PC-3 (cell line): ENCODE results near the gene SULT1C2. TPM values are rescaled to one million over a fixed set of nuclear protein-coding genes. Genes with fewer than 3 reads are reported as not detected.
"Not testable (repeated sequence)": the region's sequence is repeated elsewhere in the genome, so short reads cannot be mapped to it uniquely, and the experiment has no call there.

Experiments used
- ATAC-seq: fragments of 200-7000 bp; cut with Tn5 transposase; 2 replicates; pipeline ENCODE4 v1.9.1; 2020; ENCODE audit warnings: mild to moderate bottlenecking, moderate library complexity
- BruUV-seq: library from RNA; stranded (reverse); fragments of 400-500 nt; replicated peaks from 2 replicates; lab custom pipeline; 2021; lab: Mats Ljungman, UMichigan
- CTCF ChIA-PET: fragments of 300-600 bp; sonication (Branson Sonifier 250); formaldehyde crosslinking; loops from one replicate; lab custom pipeline; 2022; ENCODE audit warnings: antibody characterized with exemption; lab: Charles Lee
- POLR2A ChIA-PET: fragments of 300-600 bp; sonication (Branson Sonifier 250); formaldehyde crosslinking; loops from one replicate; lab custom pipeline; 2022; ENCODE audit warnings: antibody characterized with exemption; ENCODE audit not compliant: unreplicated experiment; lab: Charles Lee
- DNase-seq: peaks from one replicate; pipeline ENCODE4 v3.0.0-alpha.2; 2015
- H2AFZ ChIP-seq: fragments of 300-600 bp; sonication (generic); 2 replicates; pipeline ENCODE4 v1.6.0; 2016; ENCODE audit warnings: antibody characterized with exemption, low read length
- H3F3A ChIP-seq: fragments of 300-600 bp; sonication (generic); one replicate; pipeline ENCODE4 v1.6.0; 2017; ENCODE audit warnings: antibody characterized with exemption, low read length, control low read depth, mild to moderate bottlenecking; ENCODE audit not compliant: unreplicated experiment
- H3K27ac ChIP-seq: fragments of 300-600 bp; sonication (generic); 2 replicates; pipeline ENCODE4 v1.5.1; 2016; ENCODE audit warnings: mild to moderate bottlenecking, low read length
- H3K27me3 ChIP-seq: fragments of 300-600 bp; sonication (generic); 2 replicates; pipeline ENCODE4 v1.6.1; 2016; ENCODE audit warnings: low read length, mixed read lengths
- H3K36me3 ChIP-seq: fragments of 300-600 bp; sonication (generic); 2 replicates; pipeline ENCODE4 v1.6.1; 2016; ENCODE audit warnings: low read depth, mixed run types, low read length, mixed read lengths
- H3K4me1 ChIP-seq: fragments of 300-600 bp; sonication (generic); 2 replicates; pipeline ENCODE4 v1.5.1; 2016; ENCODE audit warnings: low read length; ENCODE audit not compliant: insufficient read depth
- H3K4me2 ChIP-seq: fragments of 300-600 bp; sonication (generic); 2 replicates; pipeline ENCODE4 v1.6.0; 2016; ENCODE audit warnings: low read length
- H3K4me3 ChIP-seq: fragments of 300-600 bp; sonication (generic); 2 replicates; pipeline ENCODE4 v1.5.1; 2016; ENCODE audit warnings: mild to moderate bottlenecking, low read length, mixed read lengths
- H3K79me2 ChIP-seq: fragments of 300-600 bp; sonication (generic); 2 replicates; pipeline ENCODE4 v1.6.1; 2017; ENCODE audit warnings: low read length, mixed read lengths
- H3K9ac ChIP-seq: fragments of 300-600 bp; sonication (generic); 2 replicates; pipeline ENCODE4 v1.6.0; 2016; ENCODE audit warnings: mild to moderate bottlenecking, low read length
- H3K9me2 ChIP-seq: fragments of 300-600 bp; sonication (generic); replicated peaks from 2 replicates; pipeline ENCODE4 v1.6.1; 2016; ENCODE audit warnings: mixed run types, low read length, mixed read lengths
- H3K9me3 ChIP-seq: fragments of 300-600 bp; sonication (generic); 2 replicates; pipeline ENCODE4 v1.6.1; 2016; ENCODE audit warnings: low read length, mixed read lengths
- H4K20me1 ChIP-seq: fragments of 300-600 bp; sonication (generic); 2 replicates; pipeline ENCODE4 v1.6.1; 2016; ENCODE audit warnings: low read length, mixed read lengths
- EZH2 ChIP-seq: fragments of 300-600 bp; sonication (generic); IDR thresholded peaks from one replicate; pipeline ENCODE4 v1.6.1; 2017; ENCODE audit warnings: antibody characterized with exemption, mild to moderate bottlenecking, low read length; ENCODE audit not compliant: unreplicated experiment
- EZH2phosphoT487 ChIP-seq: fragments of 300-600 bp; sonication (generic); IDR thresholded peaks from 2 replicates; pipeline ENCODE4 v1.6.1; 2018; ENCODE audit warnings: mild to moderate bottlenecking, antibody characterized with exemption, low read length, borderline replicate concordance
- intact Hi-C: fragments of 100-400 bp; cut with micrococcal nuclease; formaldehyde crosslinking; loops from 2 replicates; pipeline ENCODE4 v1.9.0; 2023
- total RNA-seq: library from RNA; depleted of rRNA; stranded (reverse); fragments of >200 nt; gene quantifications from 2 replicates; pipeline ENCODE4 v1.2.3, GENCODE V29; 2014

Gene SULT1C2
- total RNA-seq, 1 experiment from 2014 or later, result not detected

DNA sequence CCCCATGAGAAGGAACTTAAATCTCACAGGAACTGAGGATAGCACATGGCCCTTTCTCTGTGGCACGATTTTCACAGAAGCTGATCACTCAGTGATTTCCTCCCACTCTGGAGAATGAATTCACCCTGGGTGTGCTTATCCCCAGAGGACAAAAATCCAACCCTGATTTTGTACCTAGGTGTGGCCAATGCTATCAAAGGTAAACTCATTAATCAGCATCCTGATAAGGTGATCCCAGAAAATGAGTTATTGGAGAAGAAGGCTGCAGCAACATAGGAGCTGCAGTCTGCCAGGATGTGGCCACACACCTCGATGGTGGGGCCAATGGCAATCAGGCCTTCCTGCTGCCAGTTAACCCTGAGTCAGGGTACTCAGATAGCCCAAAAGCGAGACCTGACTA is 8.2 kb upstream of the SULT1C2 start:
- POLR2A ChIA-PET, result no interaction called here
- intact Hi-C loops, result no loop called here
- CTCF ChIA-PET, result no interaction called here
- TF ChIP-seq EZH2phosphoT487, result no peak
- H3K9ac ChIP-seq, result no peak overlapping the region
- no peaks in the 10 kb centered on the region for H3K27me3 ChIP-seq
- DNase-seq (no peak), ATAC-seq (no peak)
- no peaks in the 10 kb centered on the region for H4K20me1 ChIP-seq
- no peak overlapping the region for H3K4me3 ChIP-seq
- H3K27ac ChIP-seq, result no peak overlapping the region
- H3K79me2 ChIP-seq, result no peaks in the 10 kb centered on the region
- H3K4me2 ChIP-seq, result no peak overlapping the region
- no peaks in the 10 kb centered on the region for H3F3A ChIP-seq
- H3K36me3 ChIP-seq, result no peaks in the 10 kb centered on the region
- H3K9me3 ChIP-seq, result no peaks in the 10 kb centered on the region
- H3K4me1 ChIP-seq, result no peaks in the 10 kb centered on the region
- BruUV-seq, result no TSS peak
- H3K9me2 ChIP-seq, result 0 out of 2 replicates have a peak, but pooled peaks cover 3% of the 10 kb centered on the region
- no peak overlapping the region for H2AFZ ChIP-seq

GRCh38 chr2:108284566-108284965 is 4.1 kb upstream of the SULT1C2 start:
- H3K27me3 ChIP-seq, H3K4me3 ChIP-seq, H3K27ac ChIP-seq, intact Hi-C loops, H3K36me3 ChIP-seq, H3K9me3 ChIP-seq, H3K9ac ChIP-seq, H3F3A ChIP-seq, POLR2A ChIA-PET, H2AFZ ChIP-seq, CTCF ChIA-PET, H4K20me1 ChIP-seq, H3K4me1 ChIP-seq, H3K79me2 ChIP-seq, DNase-seq, BruUV-seq, H3K9me2 ChIP-seq, H3K4me2 ChIP-seq, ATAC-seq: not testable (repeated sequence)

GRCh38 chr2:108285616-108286015 is 3.1 kb upstream of the SULT1C2 start:
- H3K4me2 ChIP-seq, result no peak overlapping the region
- no peaks in the 10 kb centered on the region for H3K36me3 ChIP-seq
- no peak overlapping the region for H2AFZ ChIP-seq
- BruUV-seq, result no TSS peak
- DNase-seq, result no peak
- no peak overlapping the region for H3K4me3 ChIP-seq
- H3K79me2 ChIP-seq, result no peaks in the 10 kb centered on the region
- intact Hi-C loops, result no loop called here
- H3K9me2 ChIP-seq, result no peaks in the 10 kb centered on the region
- H3K9ac ChIP-seq, result no peak overlapping the region
- ChIA-PET CTCF (interaction anchor here (0.6 kb wide), 1 partner anchor 114 kb away, joined by 3 read pairs; no protein-coding TSS in a partner anchor), POLR2A (no interaction called here)
- H4K20me1 ChIP-seq, result no peaks in the 10 kb centered on the region
- H3K27me3 ChIP-seq, result no peaks in the 10 kb centered on the region
- no peak for TF ChIP-seq EZH2
- H3K4me1 ChIP-seq, result no peaks in the 10 kb centered on the region
- no peak overlapping the region for H3K27ac ChIP-seq
- H3F3A ChIP-seq, result no peaks in the 10 kb centered on the region
- no peaks in the 10 kb centered on the region for H3K9me3 ChIP-seq
- no peak for ATAC-seq

GRCh38 chr2:108287169-108287568 is 1.5 kb upstream of the SULT1C2 start:
- ChIA-PET CTCF (no interaction called here), POLR2A (no interaction called here)
- H3K9ac ChIP-seq, result no peak overlapping the region
- no peaks in the 10 kb centered on the region for H3K9me3 ChIP-seq
- no peaks in the 10 kb centered on the region for H3K9me2 ChIP-seq
- H3F3A ChIP-seq, result no peaks in the 10 kb centered on the region
- no peaks in the 10 kb centered on the region for H3K4me1 ChIP-seq
- no peak for DNase-seq
- no peak overlapping the region for H3K27ac ChIP-seq
- ATAC-seq, result no peak
- BruUV-seq, result no TSS peak
- no peak overlapping the region for H3K4me2 ChIP-seq
- H3K36me3 ChIP-seq, result no peaks in the 10 kb centered on the region
- H3K27me3 ChIP-seq, result no peaks in the 10 kb centered on the region
- H2AFZ ChIP-seq, result no peak overlapping the region
- no peaks in the 10 kb centered on the region for H3K79me2 ChIP-seq
- no peak overlapping the region for H3K4me3 ChIP-seq
- TF ChIP-seq EZH2phosphoT487 (no peak), EZH2 (no peak)
- H4K20me1 ChIP-seq, result no peaks in the 10 kb centered on the region
- intact Hi-C loops, result no loop called here
